Right hindlimb (tissue), 1 donor: ENCODE measurements around the gene SETD3.
"Not testable (repeated sequence)": the region's sequence is repeated elsewhere in the genome, so short reads cannot be mapped to it uniquely, and the experiment has no call there.

ENCODE experiments used
- DNase-seq: peaks from one replicate; pipeline ENCODE4 v3.0.0-alpha.2; 2018

The SETD3 gene

DNA sequence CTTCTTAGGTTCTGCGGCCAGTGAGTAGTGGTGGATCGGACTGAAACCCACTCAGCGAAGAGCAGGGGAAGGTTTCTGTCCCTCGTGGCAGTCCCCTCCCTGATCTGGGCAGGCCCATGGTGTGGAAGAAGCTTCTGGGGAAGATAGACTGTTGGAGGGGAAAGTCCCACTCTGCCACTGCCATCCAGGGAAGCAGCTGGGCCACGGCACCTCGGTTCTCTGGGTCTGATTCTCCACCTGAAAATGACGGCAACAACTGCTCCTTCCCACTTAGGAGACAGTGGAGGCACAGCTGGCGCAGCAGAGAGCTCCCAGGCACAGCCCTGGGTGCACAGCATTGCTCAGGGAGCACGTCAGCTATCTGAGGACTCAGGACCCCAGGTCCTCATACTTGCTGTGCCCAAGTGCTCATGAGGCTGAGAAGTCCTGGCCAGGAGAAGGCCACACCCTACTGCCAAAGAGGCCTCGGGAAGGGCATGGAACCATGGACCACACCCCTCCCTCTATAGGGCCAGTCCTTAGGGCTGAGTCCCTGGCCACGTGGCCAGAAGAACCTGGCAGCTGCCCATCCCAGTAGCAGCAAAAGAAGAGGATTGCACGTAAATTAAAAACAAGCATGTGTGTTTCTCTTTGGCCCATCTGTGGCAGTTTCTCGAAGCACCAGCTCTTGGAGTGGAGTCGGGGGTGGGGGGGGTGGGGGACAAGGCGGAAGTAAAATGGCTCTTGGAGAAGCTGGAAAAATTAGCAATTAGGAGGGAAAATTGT lies 123.3 kb downstream of the SETD3 start:
- no peak for DNase-seq

DNA sequence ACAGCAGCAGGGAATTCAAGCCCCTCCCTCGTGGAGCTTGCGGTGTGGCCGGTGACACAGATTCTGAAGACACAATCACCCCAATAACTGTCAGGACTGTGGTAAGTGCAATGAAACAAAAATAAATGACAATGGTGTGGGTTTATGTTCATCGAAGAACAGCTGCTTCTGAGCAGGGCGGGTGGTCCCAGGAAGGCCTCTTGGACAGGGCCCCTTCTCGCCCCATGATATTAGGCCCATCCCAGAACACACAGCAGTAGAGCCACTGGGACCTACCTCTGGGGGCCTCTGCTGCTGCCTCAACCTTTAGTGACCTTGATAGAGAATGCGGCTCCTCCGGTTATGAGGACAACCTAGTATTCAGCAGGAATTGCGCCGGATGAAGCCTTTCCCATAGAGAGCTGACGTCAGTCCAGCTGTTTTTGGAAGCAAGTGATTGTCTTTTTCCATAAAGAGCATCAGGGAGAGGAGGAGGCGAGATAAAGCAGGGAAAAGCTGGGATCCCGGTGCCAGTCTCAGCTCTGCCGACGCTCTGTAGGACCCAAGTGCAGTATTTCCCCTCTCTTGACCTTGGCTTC lies 124.5 kb downstream of the SETD3 start:
- peak; percentile 51 for DNase-seq

DNA sequence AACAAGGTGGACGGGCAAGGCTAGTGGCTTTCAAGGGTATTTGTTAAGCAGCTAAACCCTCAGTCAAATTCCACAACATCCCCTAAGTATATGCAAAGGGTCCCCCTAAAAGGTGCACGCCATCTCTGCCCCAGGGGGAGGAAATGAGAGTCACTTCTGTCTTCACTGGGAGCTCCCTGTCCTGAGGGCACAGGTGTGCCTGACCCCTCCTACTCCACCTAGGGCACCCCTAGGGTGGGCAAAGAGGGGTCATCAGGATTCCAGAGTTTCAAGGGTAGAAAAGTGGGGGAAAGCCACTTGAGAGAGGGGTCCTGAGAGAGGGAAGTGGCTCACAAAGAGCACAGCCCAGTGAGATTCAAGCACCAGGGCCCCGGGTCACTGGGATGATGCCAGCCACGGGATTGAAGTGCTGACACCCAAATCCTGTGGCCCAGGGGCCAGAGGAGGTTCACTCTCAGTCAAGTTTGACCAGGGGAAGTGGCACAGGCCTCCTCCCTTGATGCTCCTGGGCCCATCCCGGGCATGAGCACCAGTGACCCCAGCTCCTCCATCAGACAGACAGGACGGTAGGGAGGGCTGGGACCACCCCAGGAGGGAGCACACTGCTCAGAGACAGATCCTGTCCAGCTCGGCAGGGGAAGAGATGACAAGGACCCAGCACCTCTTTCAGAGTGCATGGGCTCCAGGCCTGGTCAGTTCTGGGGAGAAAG lies 126.3 kb downstream of the SETD3 start:
- no peak for DNase-seq

DNA sequence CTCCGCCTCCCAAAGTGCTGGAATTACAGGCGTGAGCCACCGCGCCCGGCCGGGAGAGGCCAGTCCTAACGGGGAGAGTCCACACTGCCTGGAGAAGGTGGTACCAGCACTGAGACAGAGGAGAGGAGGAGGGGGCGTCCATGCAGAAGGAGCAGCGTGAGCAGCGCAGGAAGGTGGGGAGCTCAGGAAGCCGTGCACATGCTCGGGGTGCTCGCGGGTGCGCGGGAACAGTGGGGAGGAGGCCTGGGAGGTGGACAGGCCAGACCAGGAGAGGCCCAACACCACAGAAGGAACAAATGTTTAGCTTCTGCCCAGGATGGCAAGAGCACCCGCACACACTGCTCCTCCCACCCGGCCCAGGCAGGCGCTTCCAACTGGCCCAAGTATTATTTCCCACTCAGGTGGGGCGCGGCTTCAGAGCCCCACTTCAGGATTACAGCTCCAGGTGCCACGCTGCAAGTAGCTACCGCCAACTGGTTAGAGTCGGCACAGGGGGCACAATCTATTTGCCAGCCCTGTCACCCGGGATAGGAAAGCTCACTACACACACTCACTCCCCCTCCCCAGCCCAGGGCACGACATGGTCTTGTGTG lies 127.9 kb downstream of the SETD3 start:
- no peak for DNase-seq

DNA sequence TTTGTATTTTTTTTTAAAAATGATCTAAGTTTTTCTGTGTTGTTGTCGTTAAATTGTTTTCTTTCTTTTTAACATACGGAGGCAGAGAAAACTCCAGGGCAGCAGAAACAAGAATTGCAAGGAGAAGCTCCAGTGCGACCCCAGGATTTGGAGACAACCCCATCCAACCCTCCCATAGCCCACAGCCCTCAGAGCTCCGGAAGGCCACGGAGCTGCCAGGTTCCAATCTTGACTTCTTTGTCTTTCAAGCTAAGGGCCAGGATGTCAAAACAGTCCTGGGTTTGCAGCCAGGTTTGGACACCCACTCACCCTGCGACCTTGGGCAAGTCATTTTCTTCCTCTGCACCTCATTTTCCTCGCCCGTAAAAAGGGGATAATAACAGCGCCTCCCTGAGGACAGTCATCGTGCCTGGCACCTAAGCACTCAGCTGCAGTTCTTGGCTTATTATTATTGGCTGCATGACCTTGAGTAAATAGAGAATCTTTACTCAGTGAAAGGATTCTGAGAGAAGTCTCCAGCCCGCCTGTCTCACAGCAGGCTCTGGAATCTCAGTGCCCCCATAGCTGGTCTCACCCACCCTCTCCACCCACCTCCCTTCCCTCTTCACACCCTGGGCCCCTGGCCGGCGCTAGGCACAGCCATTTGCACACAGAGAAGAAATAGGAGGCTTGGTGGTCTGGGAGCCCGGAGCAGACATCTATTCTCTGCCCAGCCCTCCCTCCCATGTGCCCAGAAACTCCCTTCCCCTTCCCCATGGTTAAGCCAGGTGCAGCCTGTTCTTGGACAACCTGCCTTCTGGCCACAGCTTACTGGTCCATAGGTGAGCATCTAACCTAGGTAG lies 129.3 kb downstream of the SETD3 start:
- DNase-seq, result no peak

DNA sequence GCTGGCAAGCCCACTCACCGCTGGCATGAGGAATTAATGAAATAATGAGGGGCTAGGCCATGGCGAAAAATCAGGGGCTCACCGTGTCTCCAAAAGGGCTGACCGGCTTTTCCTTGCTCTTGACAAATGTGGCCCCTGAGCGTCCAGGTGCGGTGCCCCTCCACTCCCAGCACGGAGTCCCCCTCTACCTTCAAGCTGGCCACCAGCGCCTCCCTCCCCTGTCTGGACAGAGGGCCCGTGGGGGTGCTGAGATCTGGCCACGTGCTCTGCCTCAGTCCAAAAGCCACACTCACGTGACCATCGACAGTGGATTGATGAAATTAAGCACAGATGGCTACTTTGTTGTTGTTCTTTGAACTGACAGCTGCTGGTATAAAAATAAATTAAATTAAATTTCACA lies 129.9 kb downstream of the SETD3 start:
- DNase-seq, result no peak

DNA sequence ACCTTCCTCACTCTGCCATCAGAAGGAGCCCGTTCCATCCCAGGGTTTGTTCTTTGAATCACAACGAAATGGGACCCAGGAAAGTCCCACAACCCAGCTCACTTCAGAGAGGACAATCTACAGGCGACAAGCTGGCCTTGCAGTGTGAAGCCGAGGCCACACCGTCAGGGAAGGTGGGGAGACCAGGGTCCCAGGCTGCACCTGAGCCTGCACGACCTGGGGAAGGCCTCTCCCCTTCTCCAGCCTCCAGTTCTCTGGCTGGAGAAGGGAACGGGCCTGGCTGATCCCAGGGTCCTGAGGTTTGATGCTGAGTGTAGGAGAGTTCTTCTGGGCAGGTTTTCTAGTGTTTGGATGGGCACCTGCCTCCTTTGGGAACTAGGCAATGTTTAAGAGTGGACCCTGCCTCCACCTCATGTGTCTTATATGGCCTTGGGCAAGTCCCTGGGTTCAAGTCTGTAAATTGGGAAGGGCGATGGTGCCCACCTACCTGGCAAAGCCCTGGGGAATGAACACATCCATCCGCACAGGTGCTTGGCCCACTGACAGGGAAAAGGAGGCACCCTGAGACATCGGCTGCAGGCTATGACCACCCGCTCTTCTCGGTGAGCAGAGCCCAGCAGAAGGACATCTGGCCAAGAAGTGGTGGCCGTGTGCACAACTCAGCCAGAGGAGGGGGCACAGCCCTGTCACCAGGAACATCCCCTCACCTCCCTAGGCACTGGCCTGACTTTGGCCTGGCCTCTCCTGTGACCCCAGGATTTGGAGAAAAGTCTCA lies 130.8 kb downstream of the SETD3 start:
- DNase-seq, result no peak

DNA sequence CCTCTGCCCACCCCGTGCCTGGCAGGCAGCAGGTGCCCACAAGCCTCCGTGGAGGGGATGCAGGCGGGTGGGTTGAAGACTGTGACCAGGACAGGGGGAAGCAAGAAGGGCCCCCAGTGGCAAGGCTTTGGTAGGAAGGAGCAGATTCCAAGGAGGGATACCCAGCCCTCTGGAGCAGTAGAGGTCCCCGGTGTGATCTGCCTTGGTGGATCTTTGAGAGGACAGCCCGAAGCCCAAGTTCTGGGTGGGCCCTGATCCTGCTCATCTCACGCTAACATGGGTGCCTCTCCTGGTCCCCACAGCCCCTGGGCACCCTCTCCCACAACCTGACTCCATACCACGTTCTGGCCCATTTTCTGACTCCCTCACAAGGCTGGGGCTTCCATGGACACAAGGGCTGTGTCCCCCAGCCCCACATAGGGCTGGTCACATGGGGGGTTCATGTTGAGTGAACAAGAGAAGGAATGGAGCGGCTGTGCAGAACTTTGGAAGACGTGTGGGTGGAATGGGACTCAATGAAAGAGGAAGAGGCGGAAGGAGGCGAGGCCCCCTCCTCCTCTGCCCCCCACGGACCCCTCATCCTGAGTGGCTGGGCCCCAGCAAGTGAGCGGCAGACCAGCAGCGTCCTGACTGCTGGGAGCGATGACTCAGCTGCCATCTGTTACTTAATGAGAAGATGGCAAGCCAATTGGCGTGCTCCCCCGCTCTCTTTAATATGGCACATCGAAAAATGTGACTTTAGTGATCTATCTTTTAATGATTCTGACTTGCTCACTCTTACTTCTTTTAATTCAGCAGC lies 131.6 kb downstream of the SETD3 start:
- no peak for DNase-seq

DNA sequence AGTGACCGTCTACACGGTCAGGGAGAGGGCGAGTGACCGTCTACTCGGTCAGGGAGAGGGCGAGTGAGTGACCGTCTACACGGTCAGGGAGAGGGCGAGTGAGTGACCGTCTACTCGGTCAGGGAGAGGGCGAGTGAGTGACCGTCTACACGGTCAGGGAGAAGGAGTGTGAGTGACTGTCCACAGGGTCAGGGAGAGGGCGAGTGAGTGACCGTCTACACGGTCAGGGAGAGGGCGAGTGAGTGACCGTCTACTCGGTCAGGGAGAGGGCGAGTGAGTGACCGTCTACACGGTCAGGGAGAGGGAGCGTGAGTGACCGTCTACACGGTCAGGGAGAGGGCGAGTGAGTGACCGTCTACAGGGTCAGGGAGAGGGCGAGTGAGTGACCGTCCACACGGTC lies 132.4 kb downstream of the SETD3 start:
- DNase-seq, result not testable (repeated sequence)
